Caco-2 (cell line): ENCODE data around the gene SIRPA. TPM values are rescaled to one million over a fixed set of nuclear protein-coding genes. Genes with fewer than 3 reads are reported as not detected.
A peak's percentile ranks its signal among the peaks of the same experiment; 100 is the strongest.

Experiments used
- BruUV-seq: library from RNA; stranded (reverse); fragments of 400-500 nt; replicated peaks from 2 replicates; lab custom pipeline; 2021; lab: Mats Ljungman, UMichigan
- CTCF ChIA-PET: fragments of 300-600 bp; sonication (Branson Sonifier 250); formaldehyde crosslinking; loops from one replicate; lab custom pipeline; 2022; ENCODE audit warnings: antibody characterized with exemption; lab: Charles Lee
- POLR2A ChIA-PET: fragments of 300-600 bp; sonication (Branson Sonifier 250); formaldehyde crosslinking; loops from one replicate; lab custom pipeline; 2022; ENCODE audit warnings: antibody characterized with exemption; lab: Charles Lee
- DNase-seq, 2 experiments: peaks; one replicate each; pipeline versions ENCODE4 v3.0.0 to v3.0.0-alpha.2; 2020 to 2022
- H3K27me3 ChIP-seq: replicated peaks from 2 replicates; pipeline ENCODE4 v1.6.0; 2011; ENCODE audit warnings: low read length; ENCODE audit not compliant: control insufficient read depth, insufficient read depth
- H3K36me3 ChIP-seq: 2 replicates; pipeline ENCODE4 v1.5.1; 2011; ENCODE audit warnings: low read length; ENCODE audit not compliant: control insufficient read depth, insufficient read depth
- H3K4me1 ChIP-seq: fragments of 250-450 bp; sonication (Bioruptor Pico); 2 replicates; pipeline ENCODE4 v1.5.1; 2020; ENCODE audit warnings: mild to moderate bottlenecking
- H3K4me3 ChIP-seq: 2 replicates; pipeline ENCODE4 v1.5.1; 2011; ENCODE audit warnings: low read depth, mild to moderate bottlenecking, control low read depth, low read length
- H3K9me3 ChIP-seq: fragments of 250-450 bp; sonication (Bioruptor Pico); 2 replicates; pipeline ENCODE4 v1.5.1; 2020; ENCODE audit warnings: mild to moderate bottlenecking, moderate library complexity
- H3K27ac Mint-ChIP-seq: one replicate; pipeline ENCODE4 v1.8.0; 2022; ENCODE audit warnings: mixed read lengths; ENCODE audit not compliant: unreplicated experiment
- H3K27me3 Mint-ChIP-seq: one replicate; pipeline ENCODE4 v1.8.0; 2022; ENCODE audit warnings: mixed read lengths; ENCODE audit not compliant: insufficient read depth, unreplicated experiment
- H3K36me3 Mint-ChIP-seq: one replicate; pipeline ENCODE4 v1.8.0; 2022; ENCODE audit warnings: mild to moderate bottlenecking, mixed read lengths; ENCODE audit not compliant: insufficient read depth, unreplicated experiment
- H3K4me1 Mint-ChIP-seq: one replicate; pipeline ENCODE4 v1.8.0; 2022; ENCODE audit warnings: low read depth, mixed read lengths; ENCODE audit not compliant: unreplicated experiment
- H3K4me3 Mint-ChIP-seq: one replicate; pipeline ENCODE4 v1.8.0; 2022; ENCODE audit warnings: mild to moderate bottlenecking, moderate library complexity, mixed read lengths; ENCODE audit not compliant: unreplicated experiment
- H3K9me3 Mint-ChIP-seq: one replicate; pipeline ENCODE4 v1.8.0; 2022; ENCODE audit warnings: mixed read lengths; ENCODE audit not compliant: unreplicated experiment
- CTCF ChIP-seq, 2 experiments: fragments of 200-600 bp in 1 of 2; IDR thresholded peaks; 1 replicate in 1 of 2; 2 replicates in 1 of 2; pipeline versions ENCODE4 v1.5.1 to v1.8.0; 2011 to 2022; ENCODE audit warnings: antibody characterized with exemption in 1 of 2, control low read depth in 1 of 2, inconsistent platforms in 1 of 2, low read depth in 1 of 2, low read length in 1 of 2, mild to moderate bottlenecking in 1 of 2, moderate library complexity in 1 of 2; ENCODE audit not compliant: insufficient read depth in 1 of 2, severe bottlenecking in 1 of 2, unreplicated experiment in 1 of 2
- intact Hi-C: fragments of 100-400 bp; cut with micrococcal nuclease; formaldehyde crosslinking; loops from one replicate; pipeline ENCODE4 v1.10.0; 2022; ENCODE audit not compliant: unreplicated experiment
- total RNA-seq: library from RNA; stranded (reverse); gene quantifications from 2 replicates; pipeline ENCODE4 v1.2.3, GENCODE V29; 2022

SIRPA gene
- total RNA-seq, 1 experiment from 2014 or later = 33.3 TPM

- no peaks in the 10 kb centered on the region for H3K9me3 Mint-ChIP-seq
- no TSS peak for BruUV-seq
- CTCF ChIA-PET = no interaction called here
- Histone ChIP-seq H3K27me3 (no peaks in the 10 kb centered on the region), H3K4me1 (peaks cover 42% of the 10 kb centered on the region), H3K4me3 (no peak overlapping the region), H3K36me3 (no peaks in the 10 kb centered on the region), H3K9me3 (no peaks in the 10 kb centered on the region)
- H3K4me1 Mint-ChIP-seq = peaks cover 43% of the 10 kb centered on the region
- no peak overlapping the region for H3K4me3 Mint-ChIP-seq
- H3K27me3 Mint-ChIP-seq = no peaks in the 10 kb centered on the region
- POLR2A ChIA-PET = no interaction called here
- peak in 1 of 2 experiments; percentile 24 for DNase-seq
- no peak for TF ChIP-seq CTCF (IDR thresholded peaks at IDR 0.05; ENCODE audit: insufficient read depth in 1 of 2, low read depth in 1 of 2, low read length in 1 of 2, severe bottlenecking in 1 of 2, unreplicated experiment in 1 of 2)
- no peak overlapping the region for H3K27ac Mint-ChIP-seq
- H3K36me3 Mint-ChIP-seq = peaks cover 22% of the 10 kb centered on the region
- intact Hi-C loops = no loop called here
Observed at GRCh38 chr20:1876975-1877608, 18.1 kb upstream of the SIRPA start.

- Mint-ChIP-seq H3K4me1 (peaks cover 48% of the 10 kb centered on the region), H3K9me3 (no peaks in the 10 kb centered on the region), H3K36me3 (peaks cover 22% of the 10 kb centered on the region), H3K27me3 (no peaks in the 10 kb centered on the region), H3K4me3 (no peak overlapping the region), H3K27ac (no peak overlapping the region)
- ChIA-PET POLR2A (no interaction called here), CTCF (no interaction called here)
- H3K4me1 ChIP-seq = peaks cover 41% of the 10 kb centered on the region
- no peaks in the 10 kb centered on the region for H3K36me3 ChIP-seq
- no peaks in the 10 kb centered on the region for H3K9me3 ChIP-seq
- no peak for TF ChIP-seq CTCF (IDR thresholded peaks at IDR 0.05; ENCODE audit: insufficient read depth in 1 of 2, low read depth in 1 of 2, low read length in 1 of 2, severe bottlenecking in 1 of 2, unreplicated experiment in 1 of 2)
- H3K27me3 ChIP-seq = no peaks in the 10 kb centered on the region
- DNase-seq = no peak
- H3K4me3 ChIP-seq = no peak overlapping the region
- intact Hi-C loops = no loop called here
- BruUV-seq = no TSS peak
Observed at GRCh38 chr20:1877609-1878200, 17.5 kb upstream of the SIRPA start.

- no peaks in the 10 kb centered on the region for H3K9me3 ChIP-seq
- Mint-ChIP-seq H3K27ac (no peak overlapping the region), H3K4me1 (peaks cover 48% of the 10 kb centered on the region), H3K4me3 (no peak overlapping the region), H3K9me3 (no peaks in the 10 kb centered on the region), H3K36me3 (peaks cover 22% of the 10 kb centered on the region), H3K27me3 (no peaks in the 10 kb centered on the region)
- no peaks in the 10 kb centered on the region for H3K27me3 ChIP-seq
- intact Hi-C loops = no loop called here
- H3K4me1 ChIP-seq = peaks cover 28% of the 10 kb centered on the region
- no peak for TF ChIP-seq CTCF (IDR thresholded peaks at IDR 0.05; ENCODE audit: insufficient read depth in 1 of 2, low read depth in 1 of 2, low read length in 1 of 2, severe bottlenecking in 1 of 2, unreplicated experiment in 1 of 2)
- no TSS peak for BruUV-seq
- H3K4me3 ChIP-seq = no peak overlapping the region
- ChIA-PET CTCF (no interaction called here), POLR2A (no interaction called here)
- no peaks in the 10 kb centered on the region for H3K36me3 ChIP-seq
- DNase-seq = no peak
Observed at GRCh38 chr20:1879369-1879768, 15.8 kb upstream of the SIRPA start.
